Measurements from ENCODE around the gene SMPDL3A. TPM values are rescaled to one million over a fixed set of nuclear protein-coding genes. Genes with fewer than 3 reads are reported as not detected.
A peak's percentile ranks its signal among the peaks of the same experiment; 100 is the strongest.

Gene SMPDL3A
- total RNA-seq, 1 donor from 2014 or later: 1.5 TPM

DNA sequence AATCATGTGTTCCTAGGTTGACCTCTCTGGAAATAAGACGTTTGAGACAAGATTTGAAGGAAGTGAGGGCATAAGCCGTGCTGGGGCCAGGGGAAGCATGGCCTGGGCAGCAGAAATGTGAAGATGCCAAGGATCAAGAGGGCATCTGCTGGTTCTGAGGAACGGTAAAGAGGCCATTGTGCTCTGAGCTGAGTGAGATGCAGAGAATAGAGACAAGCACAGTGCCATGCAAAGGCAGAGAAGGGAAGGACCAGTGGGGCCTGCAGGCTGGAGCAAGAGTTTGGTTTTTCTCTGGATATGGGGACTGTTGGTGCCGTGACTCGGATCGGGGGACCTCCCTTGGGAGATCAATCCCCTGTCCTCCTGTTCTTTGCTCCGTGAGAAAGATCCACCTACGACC is 50.8 kb downstream of the SMPDL3A start:
- Mint-ChIP-seq H3K4me1 (no peaks in the 10 kb centered on the region), H3K9me3 (no peaks in the 10 kb centered on the region), H3K27me3 (peaks cover 7% of the 10 kb centered on the region), H3K27ac (no peak overlapping the region), H3K36me3 (ENCODE audit: low read depth) (no peaks in the 10 kb centered on the region), H3K4me3 (no peak overlapping the region)
- POLR2A ChIA-PET: no interaction called here
- TF ChIP-seq, protein P1, sequence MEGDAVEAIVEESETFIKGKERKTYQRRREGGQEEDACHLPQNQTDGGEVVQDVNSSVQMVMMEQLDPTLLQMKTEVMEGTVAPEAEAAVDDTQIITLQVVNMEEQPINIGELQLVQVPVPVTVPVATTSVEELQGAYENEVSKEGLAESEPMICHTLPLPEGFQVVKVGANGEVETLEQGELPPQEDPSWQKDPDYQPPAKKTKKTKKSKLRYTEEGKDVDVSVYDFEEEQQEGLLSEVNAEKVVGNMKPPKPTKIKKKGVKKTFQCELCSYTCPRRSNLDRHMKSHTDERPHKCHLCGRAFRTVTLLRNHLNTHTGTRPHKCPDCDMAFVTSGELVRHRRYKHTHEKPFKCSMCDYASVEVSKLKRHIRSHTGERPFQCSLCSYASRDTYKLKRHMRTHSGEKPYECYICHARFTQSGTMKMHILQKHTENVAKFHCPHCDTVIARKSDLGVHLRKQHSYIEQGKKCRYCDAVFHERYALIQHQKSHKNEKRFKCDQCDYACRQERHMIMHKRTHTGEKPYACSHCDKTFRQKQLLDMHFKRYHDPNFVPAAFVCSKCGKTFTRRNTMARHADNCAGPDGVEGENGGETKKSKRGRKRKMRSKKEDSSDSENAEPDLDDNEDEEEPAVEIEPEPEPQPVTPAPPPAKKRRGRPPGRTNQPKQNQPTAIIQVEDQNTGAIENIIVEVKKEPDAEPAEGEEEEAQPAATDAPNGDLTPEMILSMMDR (IDR thresholded peaks at IDR 0.05): no peak
- CTCF ChIA-PET: interaction anchor here (0.6 to 2.7 kb wide), 13 partner anchors 9 to 362 kb away, joined by 3 to 52 read pairs (median 5); no protein-coding TSS in a partner anchor
- no peak for ATAC-seq (ENCODE audit: low read depth)
- intact Hi-C loops (cut with micrococcal nuclease): loop anchor here (1.0 kb wide), 4 partner anchors 96 to 364 kb away; no protein-coding TSS in a partner anchor
- DNase-seq: no peak

DNA sequence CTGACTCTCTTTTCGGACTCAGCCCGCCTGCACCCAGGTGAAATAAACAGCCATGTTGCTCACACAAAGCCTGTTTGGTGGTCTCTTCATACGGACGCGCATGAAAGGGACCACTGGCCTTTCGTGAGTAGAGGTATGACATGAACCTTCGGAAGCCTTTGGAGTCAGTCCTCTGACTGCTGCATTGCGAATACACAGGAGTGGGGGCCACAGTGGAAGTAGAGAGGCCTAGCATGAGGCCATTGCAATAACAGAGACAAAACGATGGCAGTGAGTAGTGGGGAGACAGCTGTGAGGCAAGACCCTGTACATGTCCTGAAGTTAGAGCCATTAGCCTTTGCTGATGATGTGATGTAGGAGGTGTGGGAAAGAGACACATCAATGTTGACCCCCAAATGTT is 56.4 kb downstream of the SMPDL3A start:
- DNase-seq (no peak), ATAC-seq (ENCODE audit: low read depth) (no peak)
- H3K4me3 Mint-ChIP-seq: no peak overlapping the region
- H3K27ac Mint-ChIP-seq: no peak overlapping the region
- CTCF ChIA-PET: no interaction called here
- H3K4me1 Mint-ChIP-seq: no peaks in the 10 kb centered on the region
- POLR2A ChIA-PET: no interaction called here
- intact Hi-C loops (cut with micrococcal nuclease): no loop called here
- no peaks in the 10 kb centered on the region for H3K36me3 Mint-ChIP-seq (ENCODE audit: low read depth)
- TF ChIP-seq, protein P1 (IDR thresholded peaks at IDR 0.05): no peak
- peaks cover 5% of the 10 kb centered on the region for H3K27me3 Mint-ChIP-seq
- H3K9me3 Mint-ChIP-seq: no peaks in the 10 kb centered on the region

DNA sequence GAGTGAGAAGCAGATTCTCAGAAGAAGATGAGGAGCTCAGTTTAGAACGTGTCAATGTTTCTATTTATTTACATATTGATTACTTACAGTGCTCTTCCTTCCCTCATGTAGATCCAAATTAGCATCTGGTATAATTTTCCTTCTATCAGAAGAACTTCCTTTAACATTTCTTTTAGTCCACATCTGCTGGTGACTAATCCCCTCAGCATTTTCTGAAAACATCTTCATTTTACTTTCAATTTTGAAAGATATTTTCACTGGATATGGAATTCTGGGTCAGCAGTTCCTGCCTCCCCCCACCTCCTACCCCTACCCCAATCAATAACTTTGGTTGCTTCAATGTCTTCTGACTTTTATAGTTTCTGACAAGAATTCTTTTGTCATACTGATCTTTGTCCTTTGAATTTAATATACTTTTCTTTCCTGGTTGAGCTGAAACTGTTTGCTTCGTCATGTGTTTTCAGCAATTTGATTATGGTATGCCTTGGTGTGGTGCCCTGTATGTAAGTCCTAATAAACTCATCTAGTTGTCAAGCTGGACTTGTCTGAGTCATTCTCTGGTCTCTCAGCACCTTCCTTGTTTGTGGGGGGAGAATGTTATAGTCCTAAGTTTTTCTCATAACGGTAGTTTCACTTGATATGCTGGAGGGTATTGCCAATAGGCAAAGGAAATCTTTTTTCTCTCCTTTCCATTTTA is 57.0 kb downstream of the SMPDL3A start:
- Mint-ChIP-seq H3K36me3 (ENCODE audit: low read depth) (no peaks in the 10 kb centered on the region), H3K9me3 (no peaks in the 10 kb centered on the region), H3K27ac (no peak overlapping the region), H3K27me3 (no peaks in the 10 kb centered on the region), H3K4me3 (no peak overlapping the region), H3K4me1 (no peaks in the 10 kb centered on the region)
- POLR2A ChIA-PET: no interaction called here
- no peak for ATAC-seq (ENCODE audit: low read depth)
- no peak for DNase-seq
- CTCF ChIA-PET: no interaction called here
- TF ChIP-seq, protein P1 (IDR thresholded peaks at IDR 0.05): no peak
- intact Hi-C loops (cut with micrococcal nuclease): no loop called here

DNA sequence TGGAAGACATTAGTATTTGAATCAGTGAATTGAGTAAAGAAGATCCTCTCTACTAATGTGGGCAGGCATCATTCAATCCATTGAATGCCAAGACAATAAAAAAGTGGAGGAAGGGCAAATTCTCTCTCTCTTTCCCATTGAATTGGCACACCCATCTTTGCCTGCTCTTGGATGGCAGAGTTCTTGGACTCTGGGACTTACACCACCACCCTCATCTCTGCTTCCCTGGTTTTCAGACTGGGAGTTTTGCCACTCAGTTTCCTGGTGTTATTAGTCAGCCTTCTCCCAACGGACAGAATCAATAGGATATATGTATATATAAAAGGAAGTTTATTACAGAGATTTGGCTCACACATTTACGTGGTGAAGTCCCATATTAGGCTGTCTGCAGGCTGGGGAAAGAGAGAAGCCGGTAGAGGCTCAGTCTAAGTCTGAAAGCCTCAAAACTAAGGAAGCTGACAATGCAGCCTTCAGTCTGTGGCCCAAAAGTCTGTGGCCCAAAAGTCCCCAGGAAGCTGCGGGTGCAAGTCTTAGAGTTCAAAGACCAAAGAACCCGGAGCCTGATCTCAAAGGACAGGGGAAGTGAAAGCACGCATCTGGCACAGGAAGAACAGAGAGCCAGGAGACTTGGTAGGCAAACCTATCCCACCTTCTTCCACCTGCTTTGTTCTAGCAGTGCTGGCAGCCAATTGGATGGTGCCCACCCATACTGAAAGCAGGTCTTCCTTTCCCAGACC is 64.4 kb downstream of the SMPDL3A start:
- H3K36me3 Mint-ChIP-seq (ENCODE audit: low read depth): no peaks in the 10 kb centered on the region
- no peak for DNase-seq
- no peaks in the 10 kb centered on the region for H3K27me3 Mint-ChIP-seq
- no peak overlapping the region for H3K4me3 Mint-ChIP-seq
- CTCF ChIA-PET: no interaction called here
- POLR2A ChIA-PET: no interaction called here
- no peaks in the 10 kb centered on the region for H3K9me3 Mint-ChIP-seq
- no peak overlapping the region for H3K27ac Mint-ChIP-seq
- TF ChIP-seq, protein P1 (IDR thresholded peaks at IDR 0.05): no peak
- peaks cover 12% of the 10 kb centered on the region for H3K4me1 Mint-ChIP-seq
- intact Hi-C loops (cut with micrococcal nuclease): no loop called here
- ATAC-seq (ENCODE audit: low read depth): peak; percentile 50

Other genes starting within 250 kb of the SMPDL3A start
- 0.81 and 1.2 TPM in 2 replicates for gene PKIB, start 178.9 kb upstream of the SMPDL3A start, total RNA-seq
- gene FABP7, start 9.5 kb upstream of the SMPDL3A start, total RNA-seq: not detected in 2 replicates
- not detected in 2 replicates for gene CLVS2, start 207.0 kb downstream of the SMPDL3A start, total RNA-seq